SK-N-SH treated with all-trans-retinoic acid at 6 μM for 48 hours (cell line): ENCODE data around the gene ACIN1.

Source experiments
- BACH2 ChIP-seq: fragments of 250-450 bp; sonication (Bioruptor Pico); IDR thresholded peaks from 2 replicates; pipeline ENCODE4 v1.9.0; 2021; ENCODE audit warnings: mild to moderate bottlenecking, borderline replicate concordance
- CREB5 ChIP-seq: fragments of 250-450 bp; sonication (Bioruptor Pico); IDR thresholded peaks from 2 replicates; pipeline ENCODE4 v1.5.1; 2020; ENCODE audit warnings: low read depth, mild to moderate bottlenecking, moderate library complexity
- CSRNP3 ChIP-seq: fragments of 250-450 bp; sonication (Bioruptor Pico); IDR thresholded peaks from 2 replicates; pipeline ENCODE4 v1.5.1; 2021; ENCODE audit warnings: mild to moderate bottlenecking, moderate library complexity
- ESRRG ChIP-seq: fragments of 250-450 bp; sonication (Bioruptor Pico); IDR thresholded peaks from 2 replicates; pipeline ENCODE4 v1.6.1; 2021; ENCODE audit warnings: mild to moderate bottlenecking
- GLIS3 ChIP-seq: fragments of 250-450 bp; sonication (Bioruptor Pico); IDR thresholded peaks from 2 replicates; pipeline ENCODE4 v1.5.0; 2020; ENCODE audit warnings: mild to moderate bottlenecking, moderate library complexity
- OSR1 ChIP-seq: fragments of 250-450 bp; sonication (Bioruptor Pico); IDR thresholded peaks from 2 replicates; pipeline ENCODE4 v1.8.0; 2022; ENCODE audit warnings: moderate library complexity, mild to moderate bottlenecking, inconsistent platforms
- PATZ1 ChIP-seq: fragments of 250-450 bp; sonication (Bioruptor Pico); IDR thresholded peaks from 2 replicates; pipeline ENCODE4 v1.8.0; 2020; ENCODE audit warnings: mild to moderate bottlenecking, moderate library complexity, borderline replicate concordance
- RARB ChIP-seq: fragments of 250-450 bp; sonication (Bioruptor Pico); IDR thresholded peaks from 2 replicates; pipeline ENCODE4 v1.8.0; 2021; ENCODE audit warnings: mild to moderate bottlenecking, moderate library complexity
- SNAI2 ChIP-seq: fragments of 250-450 bp; sonication (Bioruptor Pico); IDR thresholded peaks from 2 replicates; pipeline ENCODE4 v1.5.0; 2020; ENCODE audit warnings: mild to moderate bottlenecking, moderate library complexity
- ZC3H10 ChIP-seq: fragments of 250-450 bp; sonication (Bioruptor Pico); IDR thresholded peaks from 2 replicates; pipeline ENCODE4 v1.5.1; 2021; ENCODE audit warnings: mild to moderate bottlenecking, moderate library complexity
- ZFP3 ChIP-seq: fragments of 250-450 bp; sonication (Bioruptor Pico); IDR thresholded peaks from 2 replicates; pipeline ENCODE4 v1.5.0; 2020; ENCODE audit warnings: mild to moderate bottlenecking, moderate library complexity
- ZFP30 ChIP-seq: fragments of 450-650 bp; formaldehyde crosslinking; IDR thresholded peaks from 2 replicates; pipeline ENCODE4 v1.5.0; 2022; ENCODE audit warnings: mild to moderate bottlenecking, moderate library complexity
- ZNF565 ChIP-seq: fragments of 450-650 bp; formaldehyde crosslinking; conservative IDR thresholded peaks from 2 replicates; pipeline ENCODE4 v1.5.0; 2020; ENCODE audit warnings: low read depth, mild to moderate bottlenecking, moderate library complexity

GRCh38 chr14:23086565-23086964, 8.4 kb downstream of the ACIN1 start:
- TF ChIP-seq RARB (CRISPR knock-in tag) (no peak), ZFP30 (CRISPR knock-in tag) (no peak), GLIS3 (CRISPR knock-in tag) (no peak), ZFP3 (no peak), ESRRG (no peak), BACH2 (CRISPR knock-in tag) (no peak), ZC3H10 (CRISPR knock-in tag) (no peak), PATZ1 (CRISPR knock-in tag) (no peak), CREB5 (CRISPR knock-in tag) (no peak), ZNF565 (no peak), OSR1 (no peak), SNAI2 (CRISPR knock-in tag) (no peak), CSRNP3 (CRISPR knock-in tag) (no peak)
